A673 (cell line): ENCODE measurements around the gene C10orf95.

Experiments used
- CTCF ChIP-seq: fragments of 300-800, 200-600 bp; sonication (generic); conservative IDR thresholded peaks from 2 replicates; pipeline ENCODE4 v1.5.1; 2017; ENCODE audit warnings: low read depth, mild to moderate bottlenecking, antibody characterized with exemption, low read length, moderate library complexity, mixed read lengths
- EZH2 ChIP-seq: fragments of 200-600 bp; sonication (generic); IDR thresholded peaks from 2 replicates; pipeline ENCODE4 v1.6.1; 2017; ENCODE audit warnings: borderline replicate concordance, low read depth, mild to moderate bottlenecking, mixed read lengths, antibody characterized with exemption, low read length; ENCODE audit not compliant: poor library complexity, severe bottlenecking

GRCh38 chr10:102423372-102423968, 27.9 kb downstream of the C10orf95 start:
- TF ChIP-seq CTCF: no peak
- no peak for TF ChIP-seq EZH2
